ENCODE measurements around the gene ARHGAP25.

DNA sequence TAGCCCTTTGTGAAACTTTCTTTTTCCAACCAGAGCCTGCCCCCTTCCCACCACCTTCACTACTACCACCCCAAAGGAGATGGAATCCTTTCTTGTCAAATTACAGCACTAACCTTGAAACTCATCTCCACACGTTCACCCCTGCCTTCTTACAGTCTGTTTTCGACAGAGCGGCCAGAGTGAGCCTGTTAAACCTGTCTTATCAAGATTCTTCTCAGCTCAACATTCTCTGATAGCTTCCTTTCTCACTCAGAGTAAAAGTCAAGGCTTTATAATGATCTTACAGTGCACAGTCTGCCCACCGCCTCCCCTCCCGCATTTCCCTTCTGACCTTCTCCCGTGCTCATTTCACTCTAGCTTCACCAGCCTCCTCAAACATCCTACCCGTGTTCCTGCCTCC lies 56.0 kb downstream of the ARHGAP25 start:
- TF ChIP-seq CTCF (IDR thresholded peaks at IDR 0.05) (no peak), POLR2A (IDR thresholded peaks at IDR 0.05) (no peak)

All from body of pancreas (tissue), 4 donors.